ENCODE results near the gene DHRS3.

DNA sequence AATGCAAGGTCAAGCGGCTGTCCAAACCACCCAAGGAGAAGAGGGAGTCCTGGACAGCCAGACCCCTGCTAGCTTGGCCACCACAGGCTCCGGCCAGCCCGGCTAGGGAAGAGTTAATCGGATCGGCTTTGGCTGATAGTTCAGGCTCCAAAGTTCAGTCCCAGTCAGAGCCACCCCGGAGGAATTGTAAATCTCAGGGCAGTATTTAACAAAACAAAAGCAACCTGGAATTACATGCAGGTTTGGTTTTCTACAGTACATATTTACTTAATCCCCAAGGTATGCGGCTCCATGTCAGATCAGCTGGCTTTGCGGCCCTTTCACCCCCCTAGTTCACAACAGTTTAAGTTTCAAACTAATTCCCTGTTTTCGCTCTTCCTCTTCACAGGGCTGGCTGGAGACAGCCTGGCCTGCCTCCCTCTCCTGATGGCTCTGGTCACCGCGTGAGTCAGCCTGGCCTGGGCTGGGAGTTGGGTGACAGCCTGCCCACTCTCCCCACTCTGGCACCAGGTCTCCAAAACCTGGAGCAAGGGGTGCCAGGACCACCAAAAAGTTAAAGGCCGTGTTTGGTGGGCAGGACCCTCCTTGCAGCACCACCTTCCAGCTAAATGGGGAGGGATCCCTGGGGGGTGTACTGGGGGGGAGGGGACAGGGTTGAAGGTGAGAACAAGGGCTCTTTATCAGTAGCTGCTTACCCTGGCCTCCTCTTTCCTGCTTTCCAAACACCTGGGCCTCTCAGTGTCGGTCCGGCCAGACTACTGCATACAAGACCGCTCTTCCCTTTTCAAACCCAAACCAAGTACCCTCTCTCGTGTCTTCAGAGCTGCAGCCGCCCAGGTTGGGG is 1.9 kb downstream of the DHRS3 start:
- TF ChIP-seq, protein P1, sequence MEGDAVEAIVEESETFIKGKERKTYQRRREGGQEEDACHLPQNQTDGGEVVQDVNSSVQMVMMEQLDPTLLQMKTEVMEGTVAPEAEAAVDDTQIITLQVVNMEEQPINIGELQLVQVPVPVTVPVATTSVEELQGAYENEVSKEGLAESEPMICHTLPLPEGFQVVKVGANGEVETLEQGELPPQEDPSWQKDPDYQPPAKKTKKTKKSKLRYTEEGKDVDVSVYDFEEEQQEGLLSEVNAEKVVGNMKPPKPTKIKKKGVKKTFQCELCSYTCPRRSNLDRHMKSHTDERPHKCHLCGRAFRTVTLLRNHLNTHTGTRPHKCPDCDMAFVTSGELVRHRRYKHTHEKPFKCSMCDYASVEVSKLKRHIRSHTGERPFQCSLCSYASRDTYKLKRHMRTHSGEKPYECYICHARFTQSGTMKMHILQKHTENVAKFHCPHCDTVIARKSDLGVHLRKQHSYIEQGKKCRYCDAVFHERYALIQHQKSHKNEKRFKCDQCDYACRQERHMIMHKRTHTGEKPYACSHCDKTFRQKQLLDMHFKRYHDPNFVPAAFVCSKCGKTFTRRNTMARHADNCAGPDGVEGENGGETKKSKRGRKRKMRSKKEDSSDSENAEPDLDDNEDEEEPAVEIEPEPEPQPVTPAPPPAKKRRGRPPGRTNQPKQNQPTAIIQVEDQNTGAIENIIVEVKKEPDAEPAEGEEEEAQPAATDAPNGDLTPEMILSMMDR (IDR thresholded peaks at IDR 0.05; ENCODE audit: low read depth, low read length), result no peak
- no peak for TF ChIP-seq EZH2phosphoT487 (IDR thresholded peaks at IDR 0.05; ENCODE audit: low read depth)
